OCI-LY3 (cell line): Measurements from ENCODE around the gene PTDSS2.

Experiments
- H2AFZ ChIP-seq: fragments of 200-600, 300-600 bp; shearing (Covaris generic); 2 replicates; pipeline ENCODE4 v1.6.0; 2014; ENCODE audit warnings: antibody characterized with exemption, low read depth, low read length
- H3K27ac ChIP-seq: fragments of 200-600, 300-600 bp; sonication (generic); 2 replicates; pipeline ENCODE4 v1.5.1; 2014; ENCODE audit warnings: mild to moderate bottlenecking, low read length, moderate library complexity, mixed read lengths
- H3K27me3 ChIP-seq: fragments of 200-600, 300-600 bp; sonication (generic); 2 replicates; pipeline ENCODE4 v1.6.1; 2014; ENCODE audit warnings: low read depth, low read length, mixed read lengths
- H3K36me3 ChIP-seq: fragments of 200-600, 300-600 bp; sonication (generic); replicated peaks from 2 replicates; pipeline ENCODE3; 2014; ENCODE audit warnings: low read depth, low read length, mixed read lengths
- H3K4me1 ChIP-seq: fragments of 300-600, 200-600 bp; sonication (generic); 2 replicates; pipeline ENCODE4 v1.6.1; 2014; ENCODE audit warnings: low read length, mixed read lengths
- H3K4me2 ChIP-seq: fragments of 200-600, 300-600 bp; sonication (generic); 2 replicates; pipeline ENCODE4 v1.6.1; 2014; ENCODE audit warnings: low read length, mixed read lengths
- H3K4me3 ChIP-seq: fragments of 300-600, 200-600 bp; sonication (generic); 2 replicates; pipeline ENCODE4 v1.5.1; 2014; ENCODE audit warnings: antibody characterized with exemption, mild to moderate bottlenecking, low read length, moderate library complexity
- H3K79me2 ChIP-seq: fragments of 300-600, 200-600 bp; shearing (Covaris generic); 2 replicates; pipeline ENCODE4 v1.6.1; 2014; ENCODE audit warnings: mild to moderate bottlenecking, low read length, mixed read lengths
- H3K9ac ChIP-seq: fragments of 300-600, 200-600 bp; shearing (Covaris generic); 2 replicates; pipeline ENCODE4 v1.6.0; 2014; ENCODE audit warnings: mild to moderate bottlenecking, low read length, moderate library complexity
- H3K9me3 ChIP-seq: fragments of 200-600, 300-600 bp; shearing (Covaris generic); 2 replicates; pipeline ENCODE4 v1.6.1; 2014; ENCODE audit warnings: low read length, mixed read lengths; ENCODE audit not compliant: insufficient read depth
- H4K20me1 ChIP-seq: fragments of 200-600, 300-600 bp; sonication (generic); 2 replicates; pipeline ENCODE4 v1.6.1; 2016; ENCODE audit warnings: low read length, mixed read lengths; ENCODE audit not compliant: insufficient read depth
- CTCF ChIP-seq: fragments of 200-600, 300-600 bp; sonication (generic); IDR thresholded peaks from 2 replicates; pipeline ENCODE4 v1.5.1; 2014; ENCODE audit warnings: antibody characterized with exemption, low read length, low read depth
- EZH2phosphoT487 ChIP-seq: fragments of 200-600 bp; shearing (Covaris generic); IDR thresholded peaks from 2 replicates; pipeline ENCODE4 v1.6.1; 2018; ENCODE audit warnings: antibody characterized with exemption, mixed run types, low read depth

PTDSS2 gene

GRCh38 chr11:443542-444199 is 6.4 kb upstream of the PTDSS2 start:
- Histone ChIP-seq H3K79me2 (0 out of 2 replicates have a peak, but pooled peaks cover 2% of the 10 kb centered on the region), H3K36me3 (no peaks in the 10 kb centered on the region), H3K27me3 (no peaks in the 10 kb centered on the region), H3K4me3 (no peak overlapping the region), H2AFZ (no peak overlapping the region), H4K20me1 (no peaks in the 10 kb centered on the region), H3K4me2 (no peak overlapping the region), H3K27ac (no peak overlapping the region), H3K9me3 (no peaks in the 10 kb centered on the region), H3K9ac (no peak overlapping the region), H3K4me1 (peaks cover 10% of the 10 kb centered on the region)
- TF ChIP-seq EZH2phosphoT487 (no peak), CTCF (no peak)

DNA sequence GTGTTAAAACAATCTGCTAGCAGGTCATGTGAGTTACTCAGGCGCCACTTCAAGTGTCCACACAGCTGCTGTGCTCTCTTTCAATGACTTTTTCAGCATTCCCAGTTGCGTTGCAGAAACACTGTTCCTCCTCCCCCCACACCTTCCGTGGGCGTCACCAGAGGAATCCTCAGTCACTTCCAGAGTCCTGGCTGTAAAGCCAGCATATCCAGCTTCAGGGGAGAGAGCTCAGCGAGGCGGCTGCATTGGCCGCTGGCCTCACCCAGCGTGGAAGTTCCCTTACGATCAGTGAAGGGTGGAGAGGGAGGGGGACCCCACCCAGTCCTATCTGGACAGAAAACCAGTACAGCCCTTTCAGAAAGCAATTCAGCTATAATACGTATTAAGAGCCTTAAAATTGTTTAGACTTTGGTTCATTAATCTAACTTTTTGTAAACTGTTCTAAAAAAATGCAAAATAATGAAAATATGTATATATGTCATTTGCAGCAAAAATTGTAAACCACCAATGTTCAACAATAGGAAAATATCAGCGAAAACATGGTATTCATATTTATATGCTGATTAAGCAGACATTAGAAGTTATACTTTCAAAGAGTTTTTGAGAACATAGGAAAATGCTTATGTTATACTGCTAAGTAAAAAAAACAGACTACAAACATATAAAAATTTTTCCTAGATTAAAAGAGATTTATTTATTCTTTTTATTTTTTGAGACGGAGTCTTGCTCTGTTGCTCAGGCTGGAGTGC is 5.5 kb upstream of the PTDSS2 start:
- 0 out of 2 replicates have a peak overlapping the region, but pooled peaks have one; percentile 22 for H3K4me2 ChIP-seq
- H3K27me3 ChIP-seq = no peaks in the 10 kb centered on the region
- peak overlapping the region; percentile 75 for H2AFZ ChIP-seq
- TF ChIP-seq EZH2phosphoT487 = no peak
- no peak for TF ChIP-seq CTCF
- H3K4me1 ChIP-seq = peaks cover 19% of the 10 kb centered on the region
- H3K27ac ChIP-seq = no peak overlapping the region
- no peaks in the 10 kb centered on the region for H3K36me3 ChIP-seq
- H3K4me3 ChIP-seq = no peak overlapping the region
- no peaks in the 10 kb centered on the region for H4K20me1 ChIP-seq
- peaks cover 10% of the 10 kb centered on the region for H3K79me2 ChIP-seq
- H3K9ac ChIP-seq = no peak overlapping the region; the same call in 1 of the 2 replicates
- H3K9me3 ChIP-seq = no peaks in the 10 kb centered on the region

DNA sequence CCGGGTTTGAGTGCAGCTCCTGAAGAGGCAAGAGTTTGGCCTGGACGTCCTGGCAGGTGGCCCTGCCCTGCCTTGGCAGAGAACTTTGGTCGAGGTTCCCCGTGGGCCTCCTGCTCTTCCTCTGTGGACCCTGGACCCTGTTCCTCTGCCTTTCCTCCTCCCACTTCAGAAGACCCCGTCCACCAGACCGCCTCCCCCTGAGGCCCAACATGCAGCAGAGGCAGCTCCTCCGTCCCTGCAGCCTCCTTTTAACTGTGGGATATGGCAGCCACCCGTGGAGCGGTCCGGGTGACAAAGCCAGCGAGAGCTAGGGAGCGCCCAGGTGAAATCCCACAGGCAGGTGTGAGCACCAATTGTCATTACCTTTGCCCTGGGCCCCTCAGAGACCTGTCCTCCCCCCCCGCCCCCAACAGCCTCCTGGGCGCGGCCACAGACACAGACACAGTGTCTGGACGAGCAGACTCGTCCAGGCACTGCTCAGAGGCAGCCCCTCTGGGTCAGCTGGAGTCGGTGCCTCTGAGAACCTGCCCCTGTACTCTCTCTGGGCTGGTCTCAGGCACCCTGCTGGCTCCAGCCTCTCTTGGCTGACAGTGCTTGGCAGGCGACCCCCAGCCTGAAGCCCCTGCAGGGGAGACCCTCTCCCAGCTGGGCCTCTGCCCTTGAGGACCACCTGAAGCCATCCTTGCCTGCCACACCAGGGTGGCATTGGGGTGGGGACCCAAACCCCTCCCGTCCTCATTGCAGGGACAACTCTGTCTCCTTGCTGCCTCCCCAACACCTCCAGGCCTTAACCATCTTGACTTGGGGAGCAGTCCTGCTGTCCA is 4.1 kb upstream of the PTDSS2 start:
- H4K20me1 ChIP-seq = 0 out of 2 replicates have a peak, but pooled peaks cover 1% of the 10 kb centered on the region
- no peak overlapping the region for H2AFZ ChIP-seq
- no peaks in the 10 kb centered on the region for H3K36me3 ChIP-seq
- no peak overlapping the region for H3K4me3 ChIP-seq
- H3K27me3 ChIP-seq = no peaks in the 10 kb centered on the region
- TF ChIP-seq CTCF = no peak
- TF ChIP-seq EZH2phosphoT487 = no peak
- H3K9me3 ChIP-seq = no peaks in the 10 kb centered on the region
- no peak overlapping the region for H3K4me2 ChIP-seq
- no peak overlapping the region for H3K27ac ChIP-seq
- H3K79me2 ChIP-seq = peaks cover 19% of the 10 kb centered on the region
- H3K4me1 ChIP-seq = peaks cover 19% of the 10 kb centered on the region
- H3K9ac ChIP-seq = no peak overlapping the region

DNA sequence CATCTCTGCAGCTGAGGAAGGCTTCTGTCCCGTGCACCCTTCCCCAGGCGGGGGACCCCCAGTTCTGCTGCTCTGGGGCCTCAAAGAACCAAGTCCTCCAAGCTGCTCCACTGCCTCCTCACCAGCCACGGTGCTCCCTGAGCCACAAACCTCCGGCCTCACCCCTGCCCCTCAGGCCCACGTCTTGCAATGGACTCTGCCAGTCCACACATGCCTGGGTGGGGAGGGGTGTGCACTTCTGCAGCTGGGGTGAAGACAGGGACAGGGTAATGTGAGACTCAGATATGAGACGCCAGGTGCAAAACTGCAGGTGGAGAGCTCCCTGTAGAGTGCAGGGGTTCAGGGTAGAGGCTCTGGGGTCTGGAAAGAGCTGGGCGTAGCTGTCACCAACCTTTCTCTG is 3.2 kb upstream of the PTDSS2 start:
- H3K9me3 ChIP-seq = no peaks in the 10 kb centered on the region
- H3K27ac ChIP-seq = no peak overlapping the region
- peaks cover 9% of the 10 kb centered on the region; the same call in 1 of the 2 replicates for H4K20me1 ChIP-seq
- no peak overlapping the region for H2AFZ ChIP-seq
- no peaks in the 10 kb centered on the region for H3K27me3 ChIP-seq
- H3K9ac ChIP-seq = no peak overlapping the region
- peaks cover 28% of the 10 kb centered on the region for H3K79me2 ChIP-seq
- H3K36me3 ChIP-seq = no peaks in the 10 kb centered on the region
- TF ChIP-seq EZH2phosphoT487 (no peak), CTCF (no peak)
- no peak overlapping the region for H3K4me2 ChIP-seq
- H3K4me1 ChIP-seq = peaks cover 23% of the 10 kb centered on the region
- H3K4me3 ChIP-seq = no peak overlapping the region
